Gastrocnemius medialis (tissue), 4 donors: ENCODE results near the gene SLC5A12.

Source experiments
- CTCF ChIP-seq, 5 experiments: fragments of 450-650 bp in 3 of 5; fragments of 200-600 bp in 2 of 5; sonication (generic) in 2 of 5; IDR thresholded peaks in 4 of 5; conservative IDR thresholded peaks in 1 of 5; 1 replicate in 4 of 5; 2 replicates in 1 of 5; pipeline ENCODE4 v1.5.1; 2016 to 2019; ENCODE audit warnings: antibody characterized with exemption in 5 of 5, mild to moderate bottlenecking in 3 of 5, moderate library complexity in 3 of 5
- POLR2A ChIP-seq, 2 donors: fragments of 450-650 bp; IDR thresholded peaks; one replicate each; pipeline ENCODE4 v1.6.1; 2017; ENCODE audit warnings: antibody characterized with exemption in 2 of 2, mild to moderate bottlenecking in 2 of 2, moderate library complexity in 2 of 2

DNA sequence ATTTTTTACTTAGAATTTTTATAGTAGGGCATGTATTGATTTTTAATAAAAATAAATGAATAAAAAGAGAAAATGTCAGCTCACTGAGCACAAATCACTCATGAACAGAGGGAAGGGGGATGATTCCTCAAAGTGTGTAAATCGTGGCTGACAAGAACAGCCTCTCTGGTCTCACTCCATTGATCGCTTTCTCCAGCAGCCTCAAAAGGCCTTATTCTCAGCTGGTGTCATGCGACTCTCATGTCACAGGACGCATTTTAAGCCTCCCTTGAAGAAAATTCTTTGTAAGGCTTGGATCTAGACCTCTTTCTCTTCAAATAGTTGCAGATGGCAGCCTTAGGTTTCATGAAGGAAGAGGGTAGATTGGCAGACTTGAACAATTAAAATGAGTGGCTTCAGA lies 33.9 kb upstream of the SLC5A12 start:
- no peak for TF ChIP-seq CTCF (IDR thresholded peaks at IDR 0.05 in 4 of 5, conservative IDR thresholded peaks at IDR 0.05 in 1 of 5)
- no peak for TF ChIP-seq POLR2A (IDR thresholded peaks at IDR 0.05)
